GM12891 (cell line): Measurements from ENCODE around the gene SOX12.

ENCODE experiments used
- PAX5 ChIP-seq: IDR thresholded peaks from 2 replicates; pipeline ENCODE4 v1.6.1; 2011; ENCODE audit warnings: low read length, moderate library complexity, mild to moderate bottlenecking; ENCODE audit not compliant: insufficient read depth, severe bottlenecking
- POLR2A ChIP-seq: IDR thresholded peaks from 2 replicates; pipeline ENCODE4 v1.6.1; 2011; ENCODE audit warnings: low read depth, low read length, control low read depth
- POLR2AphosphoS5 ChIP-seq: IDR thresholded peaks from 2 replicates; pipeline ENCODE4 v1.6.1; 2011; ENCODE audit warnings: low read depth, low read length, control low read depth
- POU2F2 ChIP-seq: IDR thresholded peaks from 2 replicates; pipeline ENCODE4 v1.6.1; 2011; ENCODE audit warnings: low read depth, mild to moderate bottlenecking, control low read depth, low read length, moderate library complexity
- SPI1 ChIP-seq: IDR thresholded peaks from 2 replicates; pipeline ENCODE4 v1.6.1; 2011; ENCODE audit warnings: low read depth, low read length, control low read depth
- TAF1 ChIP-seq: IDR thresholded peaks from 2 replicates; pipeline ENCODE4 v1.6.1; 2011; ENCODE audit warnings: low read depth, low read length, control low read depth

GRCh38 chr20:297098-297924 is 28.0 kb upstream of the SOX12 start, which contains the start of gene ZCCHC3:
- TF ChIP-seq POLR2AphosphoS5 (peak; percentile 59), POLR2A (peak; percentile 82), TAF1 (peak; percentile 96), PAX5 (peak; percentile 6), SPI1 (no peak), POU2F2 (peak; percentile 29; the same call in 1 of the 2 replicates)
